Stimulated activated CD8-positive, alpha-beta memory T cell treated with anti-CD3 and anti-CD28 coated beads, Interleukin-4, amount 100 ng/mL, for 48 hours (primary cell): Measurements from ENCODE around the gene PER2.
"Not testable (repeated sequence)": the region's sequence is repeated elsewhere in the genome, so short reads cannot be mapped to it uniquely, and the experiment has no call there.

ENCODE experiments used
- DNase-seq: peaks from one replicate; pipeline ENCODE4 v3.0.0-alpha.2; 2020

Gene PER2, protein sequence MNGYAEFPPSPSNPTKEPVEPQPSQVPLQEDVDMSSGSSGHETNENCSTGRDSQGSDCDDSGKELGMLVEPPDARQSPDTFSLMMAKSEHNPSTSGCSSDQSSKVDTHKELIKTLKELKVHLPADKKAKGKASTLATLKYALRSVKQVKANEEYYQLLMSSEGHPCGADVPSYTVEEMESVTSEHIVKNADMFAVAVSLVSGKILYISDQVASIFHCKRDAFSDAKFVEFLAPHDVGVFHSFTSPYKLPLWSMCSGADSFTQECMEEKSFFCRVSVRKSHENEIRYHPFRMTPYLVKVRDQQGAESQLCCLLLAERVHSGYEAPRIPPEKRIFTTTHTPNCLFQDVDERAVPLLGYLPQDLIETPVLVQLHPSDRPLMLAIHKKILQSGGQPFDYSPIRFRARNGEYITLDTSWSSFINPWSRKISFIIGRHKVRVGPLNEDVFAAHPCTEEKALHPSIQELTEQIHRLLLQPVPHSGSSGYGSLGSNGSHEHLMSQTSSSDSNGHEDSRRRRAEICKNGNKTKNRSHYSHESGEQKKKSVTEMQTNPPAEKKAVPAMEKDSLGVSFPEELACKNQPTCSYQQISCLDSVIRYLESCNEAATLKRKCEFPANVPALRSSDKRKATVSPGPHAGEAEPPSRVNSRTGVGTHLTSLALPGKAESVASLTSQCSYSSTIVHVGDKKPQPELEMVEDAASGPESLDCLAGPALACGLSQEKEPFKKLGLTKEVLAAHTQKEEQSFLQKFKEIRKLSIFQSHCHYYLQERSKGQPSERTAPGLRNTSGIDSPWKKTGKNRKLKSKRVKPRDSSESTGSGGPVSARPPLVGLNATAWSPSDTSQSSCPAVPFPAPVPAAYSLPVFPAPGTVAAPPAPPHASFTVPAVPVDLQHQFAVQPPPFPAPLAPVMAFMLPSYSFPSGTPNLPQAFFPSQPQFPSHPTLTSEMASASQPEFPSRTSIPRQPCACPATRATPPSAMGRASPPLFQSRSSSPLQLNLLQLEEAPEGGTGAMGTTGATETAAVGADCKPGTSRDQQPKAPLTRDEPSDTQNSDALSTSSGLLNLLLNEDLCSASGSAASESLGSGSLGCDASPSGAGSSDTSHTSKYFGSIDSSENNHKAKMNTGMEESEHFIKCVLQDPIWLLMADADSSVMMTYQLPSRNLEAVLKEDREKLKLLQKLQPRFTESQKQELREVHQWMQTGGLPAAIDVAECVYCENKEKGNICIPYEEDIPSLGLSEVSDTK (N-terminal part only)

DNA sequence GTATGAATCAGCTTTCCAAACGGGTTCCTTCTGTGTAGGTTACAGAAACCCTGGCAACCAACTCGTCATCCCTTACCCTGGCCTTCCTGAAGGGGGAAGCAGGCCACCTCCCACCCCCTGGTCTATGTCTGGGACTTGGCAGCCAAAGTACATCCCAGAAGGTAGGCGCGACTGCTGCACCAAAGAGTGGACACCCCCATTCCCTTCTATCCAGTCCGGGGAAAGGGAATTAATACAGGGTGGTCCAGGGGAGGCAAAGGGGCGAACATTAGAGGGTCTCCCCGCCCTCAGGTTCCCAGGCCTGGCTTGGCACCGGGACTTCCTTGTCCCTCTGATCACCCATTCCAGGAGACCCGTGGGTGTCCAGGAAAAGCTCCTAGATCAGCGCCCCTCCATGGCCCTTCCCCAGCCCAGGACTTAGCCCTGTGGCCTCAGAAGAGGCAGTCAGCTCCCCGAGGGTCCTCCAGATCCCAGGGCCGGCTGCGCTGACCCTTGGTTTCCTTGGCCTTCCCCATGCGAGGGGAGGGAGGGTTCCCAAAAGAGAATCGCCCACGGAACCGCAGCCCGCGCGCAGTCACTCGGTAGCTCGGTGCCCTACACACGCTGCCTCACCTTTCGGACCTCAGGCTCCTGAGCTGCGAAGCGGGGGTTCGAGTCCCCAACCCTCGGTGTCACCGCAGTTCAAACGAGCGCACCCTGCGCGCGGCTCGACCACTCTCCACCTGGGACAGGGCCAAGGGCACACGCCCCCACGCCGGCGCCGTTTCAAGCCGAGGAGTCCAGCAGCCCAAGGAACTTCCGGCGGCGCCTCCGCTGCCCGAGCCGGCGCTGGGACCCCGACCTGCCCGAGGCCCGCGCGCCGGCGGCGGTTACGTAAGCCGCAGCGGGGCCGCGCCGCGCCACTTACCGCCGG is at the start of gene PER2:
PER2 (minus strand) TSS at position 874 of the 913 bp plus-strand sequence. CDS start 10,674 bp downstream, outside the sequence.
- DNase-seq: peak; percentile 64

DNA sequence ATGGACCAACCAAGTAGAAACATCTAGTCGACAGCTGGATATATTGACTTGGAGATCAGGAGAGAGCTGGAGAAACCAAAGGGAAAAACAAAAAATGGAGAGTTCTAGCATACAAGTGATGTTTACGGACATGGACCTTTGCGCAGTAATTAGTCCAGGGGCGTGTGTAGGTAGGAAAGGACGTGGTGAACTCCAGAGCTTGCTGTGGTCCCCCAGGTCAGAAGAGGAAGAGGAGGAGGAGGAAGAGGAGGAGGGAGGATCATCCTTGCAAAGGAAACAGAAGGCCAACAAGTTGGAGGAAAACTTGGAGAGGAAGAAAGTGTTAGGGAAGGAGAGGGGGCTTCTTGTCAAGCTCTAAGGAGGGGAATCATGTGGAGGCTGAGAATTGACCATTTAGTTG is 49.4 kb upstream of the PER2 start:
- DNase-seq: no peak

DNA sequence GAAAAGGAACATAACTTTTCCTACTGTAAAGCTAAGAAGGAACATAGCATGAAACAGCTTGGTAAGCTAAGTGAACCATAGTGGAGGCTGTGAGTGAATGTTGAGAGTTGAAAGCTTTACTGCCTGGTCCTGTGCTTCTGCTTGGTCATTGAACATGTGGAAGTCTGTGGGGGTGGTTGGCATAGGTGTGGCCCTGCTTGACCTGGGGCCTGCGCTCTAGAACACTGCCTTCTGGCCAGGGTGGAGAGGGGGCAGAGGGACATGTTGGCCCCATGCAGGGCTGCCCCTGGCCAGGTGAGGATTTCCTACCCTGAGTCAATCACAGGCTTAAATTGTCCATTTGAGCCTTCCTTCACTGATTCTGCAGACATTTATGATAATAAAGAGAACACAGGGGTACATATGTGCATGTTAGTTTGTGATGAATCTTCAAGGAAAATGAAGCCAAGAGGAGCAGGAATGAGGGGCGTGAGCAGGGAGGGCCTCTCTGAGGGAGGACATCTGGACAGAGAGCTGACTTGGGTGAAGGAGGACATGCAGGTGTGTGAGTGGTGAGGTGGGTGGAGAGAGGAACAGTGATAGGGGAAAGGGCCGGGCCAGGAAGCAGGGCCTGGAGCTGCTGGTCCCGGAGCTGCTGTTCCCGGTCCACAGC is 48.5 kb upstream of the PER2 start:
- no peak for DNase-seq

DNA sequence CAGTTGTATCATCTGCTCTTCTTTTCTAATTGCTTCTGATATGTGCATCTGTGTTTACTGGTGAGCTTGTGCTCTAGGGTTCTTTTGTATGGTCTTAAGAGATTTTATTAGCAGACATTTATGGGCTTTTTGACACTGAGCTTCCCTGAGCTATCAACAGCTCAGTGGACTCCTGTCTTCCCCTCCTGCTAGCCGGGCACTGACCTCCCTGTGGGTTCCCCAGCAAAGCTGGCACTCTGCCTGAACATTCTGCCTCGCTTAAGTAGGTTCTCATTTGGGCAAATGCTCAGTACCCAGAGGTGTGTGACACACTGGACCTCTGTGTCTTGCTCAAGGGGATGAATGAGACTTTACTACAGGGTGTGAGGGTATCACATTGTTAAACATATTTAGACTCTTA is 47.7 kb upstream of the PER2 start:
- no peak for DNase-seq

DNA sequence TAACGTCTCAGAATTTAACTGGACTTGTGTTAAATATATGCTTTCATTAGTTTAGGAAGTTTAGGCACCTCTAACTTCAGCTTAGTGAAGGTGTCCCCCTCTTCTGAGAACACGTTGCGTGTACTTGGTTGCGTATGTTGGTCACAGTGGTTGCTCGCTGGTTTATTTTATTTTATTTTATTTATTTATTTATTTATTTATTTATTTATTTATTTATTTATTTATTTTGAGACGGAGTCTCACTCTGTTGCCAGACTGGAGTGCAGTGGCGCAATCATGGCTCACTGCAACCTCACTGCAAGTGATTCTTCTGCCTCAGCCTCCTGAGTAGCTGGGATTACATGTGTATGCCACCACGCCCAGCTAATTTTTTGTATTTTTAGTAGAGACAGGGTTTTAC is 47.2 kb upstream of the PER2 start:
- DNase-seq: not testable (repeated sequence)

DNA sequence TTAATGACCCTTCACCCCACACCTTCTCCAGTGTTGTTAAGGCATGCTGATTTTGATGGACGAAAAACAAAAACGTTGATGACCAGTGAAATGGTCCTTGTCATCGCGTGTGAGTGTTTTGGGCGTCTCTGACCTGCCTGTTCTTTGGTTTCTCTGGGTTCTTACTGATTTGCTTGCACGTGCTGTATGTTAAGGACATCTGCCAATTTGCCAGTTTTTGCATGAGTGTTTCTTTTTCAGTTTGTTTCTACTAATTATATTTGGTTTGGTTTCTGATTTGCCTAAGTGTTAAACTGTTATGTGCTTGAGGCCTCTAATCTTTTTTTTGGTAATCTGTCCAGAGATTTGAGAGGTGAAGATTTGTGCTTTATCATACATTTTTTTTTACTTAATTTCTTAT is 46.5 kb upstream of the PER2 start:
- no peak for DNase-seq

DNA sequence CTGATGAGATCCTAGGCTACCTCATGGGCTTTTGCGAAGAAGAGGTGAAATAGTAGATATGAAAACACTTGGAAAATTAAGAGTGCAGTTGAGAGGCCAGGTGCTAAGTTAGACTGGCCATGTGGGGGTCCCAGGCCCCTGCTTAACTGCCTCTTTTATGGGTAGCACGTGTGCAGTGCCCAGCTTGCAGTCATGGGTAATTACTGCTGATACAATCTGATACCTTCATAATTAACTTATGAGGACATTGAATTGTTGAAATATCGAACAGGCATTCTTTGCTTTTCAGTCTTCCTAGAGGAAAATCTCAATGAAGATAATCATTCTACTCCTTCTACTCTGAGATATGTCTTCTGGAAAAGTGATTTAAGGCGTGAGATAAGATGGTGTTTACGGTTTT is 43.5 kb upstream of the PER2 start:
- DNase-seq: no peak

DNA sequence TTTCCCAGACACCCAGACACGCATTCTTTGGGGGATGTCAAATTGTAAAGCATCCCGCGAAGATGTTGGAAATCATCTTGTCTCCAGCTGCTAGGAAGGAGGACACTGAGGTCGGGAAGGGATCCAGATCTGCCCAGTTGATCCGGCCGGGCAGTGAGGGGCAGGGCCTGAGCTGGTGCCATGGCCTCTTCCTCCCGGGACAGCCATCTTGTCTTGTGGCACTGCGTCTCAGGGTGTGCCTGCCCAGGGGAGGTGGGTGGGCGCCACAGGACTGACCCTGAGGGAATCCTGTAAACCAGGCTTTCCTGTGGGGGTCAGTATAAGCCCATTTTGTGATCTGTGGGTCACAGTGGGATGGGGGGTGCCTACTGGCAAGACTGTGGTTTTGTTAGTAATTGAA is 42.0 kb upstream of the PER2 start:
- no peak for DNase-seq

DNA sequence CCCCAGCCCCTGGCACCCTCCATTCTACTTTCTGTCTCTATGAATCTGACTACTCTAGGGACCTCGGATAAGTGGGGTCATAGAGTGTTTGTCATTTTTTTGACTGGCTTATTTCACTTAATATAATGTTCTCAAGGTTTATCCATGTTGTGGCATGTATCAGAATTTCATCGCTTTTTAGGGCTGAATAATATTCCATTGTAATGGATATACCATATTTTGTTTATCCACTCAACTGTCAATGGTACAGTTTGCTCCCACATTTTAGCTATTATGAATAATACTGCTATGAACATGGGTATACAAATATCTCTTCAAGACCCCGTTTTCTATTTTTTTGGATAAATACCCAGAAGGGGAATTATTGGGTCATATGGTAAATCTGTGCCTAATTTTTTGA is 39.3 kb upstream of the PER2 start:
- no peak for DNase-seq

DNA sequence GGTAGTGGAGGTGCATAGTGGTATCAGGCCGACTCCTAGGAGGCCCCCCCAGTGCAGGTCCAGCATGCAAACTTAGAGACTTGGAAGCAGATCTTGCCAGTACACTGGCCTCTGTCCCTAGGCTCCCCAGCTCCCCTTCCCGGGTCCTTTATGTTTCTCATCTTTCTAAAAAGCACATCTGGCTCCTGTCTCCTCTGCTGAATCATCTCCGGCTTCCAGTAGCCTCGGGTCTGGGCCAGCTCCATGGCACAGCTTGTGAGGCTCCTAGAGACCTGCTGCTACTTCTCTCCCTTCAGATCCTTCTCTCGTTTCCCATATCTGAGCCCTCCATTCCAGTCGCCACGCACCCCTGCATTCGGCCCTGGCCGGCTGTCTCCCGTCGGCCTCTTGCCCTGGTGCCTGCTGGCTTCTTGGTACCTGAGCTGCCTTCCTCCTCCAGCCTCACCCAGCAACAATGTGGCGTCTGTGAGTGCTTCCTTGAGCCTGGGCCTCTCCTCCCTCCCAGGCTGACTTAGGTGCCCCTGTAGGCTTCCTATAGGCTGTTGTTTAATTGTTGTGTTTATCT is 38.5 kb upstream of the PER2 start:
- DNase-seq: no peak

DNA sequence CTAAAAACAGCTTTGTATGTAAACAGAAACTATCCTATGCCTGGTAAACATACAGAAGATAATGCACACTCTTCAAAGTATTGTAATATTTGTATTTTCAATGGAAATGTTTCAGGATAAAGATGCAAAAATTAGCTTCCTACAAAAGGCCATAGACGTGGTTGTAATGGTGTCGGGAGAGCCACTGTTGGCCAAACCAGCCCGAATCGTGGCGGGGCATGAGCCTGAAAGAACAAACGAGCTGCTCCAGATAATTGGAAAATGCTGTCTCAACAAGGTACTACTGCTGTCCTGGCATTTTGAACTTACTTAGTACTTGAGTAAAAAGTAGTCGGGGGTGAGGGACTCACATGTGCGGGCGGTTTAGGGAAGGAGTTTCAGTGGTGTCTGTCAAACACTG is 37.3 kb upstream of the PER2 start:
- no peak for DNase-seq

DNA sequence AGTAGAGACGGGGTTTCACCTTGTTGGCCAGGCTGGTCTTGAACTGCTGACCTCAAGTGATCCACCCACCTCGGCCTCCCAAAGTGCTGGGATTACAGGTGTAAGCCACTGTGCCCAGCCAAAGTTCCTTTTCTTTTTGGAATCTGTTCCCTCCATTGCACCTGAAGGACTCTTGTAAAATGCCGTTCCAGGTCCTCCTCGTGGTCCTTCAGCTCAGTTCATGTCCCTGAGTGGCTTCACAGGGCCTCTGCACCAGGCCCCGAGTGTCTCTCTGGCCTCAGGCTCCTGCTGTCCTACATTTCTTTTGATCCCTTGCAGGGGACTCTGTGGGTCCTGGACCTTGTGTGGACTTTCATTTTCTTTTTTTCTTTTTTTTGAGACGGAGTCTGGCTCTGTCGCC is 35.8 kb upstream of the PER2 start:
- not testable (repeated sequence) for DNase-seq

DNA sequence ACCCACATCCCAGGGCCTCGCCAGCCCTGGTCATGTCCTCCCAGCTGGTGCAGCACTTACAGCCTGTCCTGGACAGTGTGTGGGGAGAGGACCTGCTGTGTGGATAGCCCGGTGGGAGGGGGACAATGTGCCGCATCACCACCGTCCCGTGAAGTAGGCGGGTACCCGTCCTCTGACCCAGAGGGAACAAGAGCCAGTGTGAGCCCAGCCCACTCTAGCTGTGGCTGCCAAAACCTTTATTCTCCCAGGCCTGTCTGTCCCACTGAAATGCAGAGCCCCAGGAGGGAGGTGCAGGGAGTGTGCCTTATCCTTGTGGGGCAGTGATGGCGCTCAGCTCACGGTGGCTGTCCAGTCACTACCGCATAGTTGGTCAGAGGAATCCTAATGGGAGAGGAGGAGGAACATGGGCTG is 33.6 kb upstream of the PER2 start:
- no peak for DNase-seq

DNA sequence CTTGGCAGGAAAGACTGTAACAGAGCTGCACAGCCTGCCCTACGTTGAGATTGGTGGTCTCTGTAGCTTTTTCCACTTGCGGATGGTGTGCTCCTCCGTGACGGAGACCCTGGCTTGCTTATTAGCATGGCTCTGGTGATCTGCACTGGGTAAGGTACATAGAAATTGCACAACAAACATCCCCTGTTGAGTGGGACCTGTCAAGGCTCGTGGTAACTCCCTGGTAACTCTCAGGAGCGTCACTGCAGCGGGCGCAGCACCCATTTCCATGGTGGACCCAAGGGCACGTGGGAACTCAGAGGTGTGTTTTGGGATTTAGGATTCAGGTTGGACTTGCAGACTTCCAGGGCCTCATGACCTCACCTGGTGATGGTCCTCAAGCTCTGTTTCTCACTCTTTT is 33.1 kb upstream of the PER2 start:
- DNase-seq: no peak

DNA sequence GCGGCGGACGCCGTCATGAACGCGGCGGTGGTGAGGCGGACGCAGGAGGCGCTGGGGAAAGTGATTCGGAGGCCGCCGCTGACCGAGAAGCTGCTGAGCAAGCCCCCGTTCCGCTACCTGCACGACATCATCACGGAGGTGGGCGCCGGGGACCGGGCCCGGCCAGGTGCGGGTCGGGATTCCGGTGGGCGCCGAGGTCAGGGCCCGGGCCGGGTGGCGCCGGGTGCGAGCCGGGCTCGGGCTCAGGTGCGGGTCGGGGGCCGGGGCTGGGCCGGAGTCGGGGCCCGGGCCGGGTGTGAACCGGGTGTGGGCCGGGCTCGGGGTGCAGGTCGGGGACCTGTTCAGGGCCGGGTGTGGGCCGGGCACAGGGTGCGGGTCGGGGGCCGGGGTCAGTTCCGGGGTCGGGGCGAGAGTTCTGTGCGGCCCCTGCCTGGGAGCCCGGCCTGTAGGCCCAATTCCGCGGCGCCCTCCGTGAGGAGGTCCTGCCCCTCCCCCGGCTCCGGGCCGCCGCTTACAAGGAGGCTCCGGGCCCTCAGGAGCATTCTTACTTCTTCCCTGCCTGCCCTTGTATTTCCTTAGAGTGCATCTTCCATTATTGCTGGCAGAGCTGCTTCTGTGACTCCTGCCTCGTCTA is 32.4 kb upstream of the PER2 start:
- no peak for DNase-seq

DNA sequence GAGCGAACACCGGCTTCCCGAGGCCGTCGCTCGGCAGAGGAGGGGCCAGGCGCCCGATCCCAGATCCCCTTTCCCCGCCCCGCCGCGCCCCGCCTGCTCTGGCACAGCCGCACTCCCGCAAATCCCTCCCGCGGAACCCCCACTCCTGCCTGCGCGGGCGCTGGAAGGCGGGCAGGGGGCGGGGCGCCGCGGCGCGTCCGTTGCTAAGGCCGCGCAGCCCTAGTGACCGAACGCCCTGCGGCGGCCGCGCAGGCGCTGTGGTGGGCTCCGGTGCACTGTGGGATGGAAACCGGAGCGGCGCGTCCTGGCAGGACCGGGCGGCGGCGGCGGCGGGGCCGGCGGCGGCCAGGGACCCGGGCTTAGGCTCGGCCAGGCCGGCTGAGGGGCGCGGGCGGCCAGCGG is 31.8 kb upstream of the PER2 start, which contains the start of gene TRAF3IP1:
TRAF3IP1 (plus strand) TSS at position 273 of the 402 bp plus-strand sequence. CDS start 145 bp downstream, outside the sequence.
- peak; percentile 88 for DNase-seq

DNA sequence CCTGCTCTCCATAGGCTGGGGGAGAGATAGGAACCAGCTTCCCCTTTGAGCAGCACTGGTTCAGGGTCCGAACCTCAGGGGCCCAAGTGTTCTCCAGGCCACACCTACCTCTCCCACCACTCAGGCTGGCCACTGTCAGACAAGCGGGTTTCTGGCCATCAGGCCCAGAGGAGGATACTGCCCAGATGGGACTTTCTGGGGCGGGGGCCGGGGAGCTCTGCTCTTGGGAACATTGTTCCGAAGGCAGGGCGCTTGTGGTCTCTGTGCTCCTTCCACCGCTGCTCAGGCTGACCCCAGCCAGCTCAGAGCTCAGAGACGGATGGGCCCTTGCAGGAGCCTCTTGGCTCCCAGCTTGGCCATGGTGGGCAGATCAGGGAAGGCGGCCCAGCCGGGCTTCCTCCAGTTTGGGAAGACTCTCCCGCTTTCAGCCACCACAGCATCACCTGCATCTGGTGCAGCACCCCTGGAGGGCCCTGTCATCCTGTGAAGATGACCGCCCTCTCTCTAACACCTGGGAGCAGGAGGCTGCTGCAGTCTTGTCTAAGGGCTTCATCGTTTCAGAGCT is 26.7 kb upstream of the PER2 start:
- no peak for DNase-seq

DNA sequence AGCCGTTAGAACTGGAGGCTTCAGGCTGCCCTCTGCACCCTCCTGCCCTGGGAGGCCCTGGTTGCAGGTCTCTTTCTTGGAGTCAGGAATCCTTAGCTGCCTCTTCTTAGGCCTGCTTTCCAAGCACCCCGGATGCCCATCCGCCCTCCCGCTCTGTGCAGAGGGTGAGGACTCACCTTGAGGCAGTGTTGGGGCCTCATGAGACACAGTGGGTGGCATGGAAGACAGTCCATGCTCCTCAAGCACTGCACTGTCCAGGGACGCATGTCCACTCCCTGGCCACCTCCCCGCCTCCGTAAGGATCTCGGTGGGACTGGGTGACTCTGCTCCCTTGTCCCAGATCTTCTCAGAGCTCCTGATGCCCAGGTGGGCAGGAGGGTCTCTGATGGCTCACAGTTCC is 26.2 kb upstream of the PER2 start:
- no peak for DNase-seq

DNA sequence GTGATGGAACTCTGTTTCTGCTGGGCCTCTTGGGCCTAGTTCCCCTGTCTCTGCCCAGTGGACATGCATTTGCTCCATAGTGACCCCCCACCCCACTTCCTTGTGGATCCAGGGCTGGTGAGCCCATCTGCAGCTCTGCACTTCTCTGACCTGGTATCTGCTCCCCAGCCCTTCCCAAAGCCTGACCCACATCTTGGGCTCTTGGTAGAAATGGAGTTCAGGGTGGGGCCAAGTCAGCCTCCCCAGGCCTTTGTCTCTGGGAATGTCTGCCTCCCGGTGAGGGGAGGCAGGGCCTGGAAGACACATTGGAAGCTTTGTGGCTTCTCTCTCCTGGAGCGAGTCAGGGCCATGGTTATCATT is 25.6 kb upstream of the PER2 start:
- DNase-seq: no peak

DNA sequence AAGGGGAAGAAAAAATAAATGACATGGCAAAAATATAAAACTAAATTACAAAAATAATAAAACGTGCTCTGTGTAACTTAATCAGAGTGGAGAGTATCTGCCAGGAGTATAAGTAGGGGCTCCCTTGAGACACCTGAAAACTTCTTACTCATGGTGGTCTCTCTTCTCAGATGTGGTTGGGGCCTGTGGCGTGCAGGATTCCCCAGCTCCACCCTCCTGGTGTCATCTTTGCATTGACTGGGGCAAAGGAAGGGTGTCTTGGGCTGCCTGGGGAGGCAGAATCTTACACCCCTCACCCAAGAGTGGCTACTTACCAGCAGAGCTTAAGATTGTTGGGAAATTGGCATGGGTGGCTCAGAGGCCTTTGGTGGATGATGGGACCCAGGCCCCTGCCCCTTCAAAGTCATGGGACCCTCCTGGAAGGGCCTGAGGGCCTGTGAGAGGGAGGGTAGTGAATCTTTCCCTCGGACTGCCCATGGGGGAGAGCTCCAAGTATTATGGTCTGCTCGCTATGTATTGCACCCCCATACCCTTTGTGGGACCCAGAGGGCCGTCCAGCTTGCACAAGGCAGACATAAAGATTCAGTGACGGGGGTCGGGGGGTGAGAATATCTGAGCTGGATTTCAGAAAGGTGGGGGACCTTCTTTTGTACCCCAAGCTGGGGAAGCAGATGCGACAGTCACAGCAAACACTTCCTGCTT is 25.0 kb upstream of the PER2 start:
- DNase-seq: peak; percentile 44
